Sigmoid colon (tissue), 4 donors: ENCODE results near the gene ESYT1.

Experiments
- EP300 ChIP-seq, 4 donors: sonication (generic); formaldehyde crosslinking; IDR thresholded peaks; one replicate each; pipeline ENCODE4 v1.6.1; 2017; ENCODE audit warnings: antibody characterized with exemption in 4 of 4
- POLR2A ChIP-seq, 2 donors: fragments of 450-650 bp; IDR thresholded peaks; one replicate each; pipeline ENCODE4 v1.6.1; 2016; ENCODE audit warnings: antibody characterized with exemption in 2 of 2, mild to moderate bottlenecking in 2 of 2, moderate library complexity in 2 of 2
- POLR2AphosphoS5 ChIP-seq, 4 donors: sonication (generic); formaldehyde crosslinking; IDR thresholded peaks; one replicate each; pipeline ENCODE4 v1.6.1; 2017; ENCODE audit warnings: antibody characterized with exemption in 4 of 4
- TF ChIP-seq, protein P1 (sequence below), 4 experiments: fragments of 450-650 bp in 3 of 4; fragments of 200-600 bp in 1 of 4; IDR thresholded peaks; one replicate each; pipeline ENCODE4 v1.5.1; 2016 to 2019; ENCODE audit warnings: antibody characterized with exemption in 4 of 4, mild to moderate bottlenecking in 3 of 4, moderate library complexity in 2 of 4

DNA sequence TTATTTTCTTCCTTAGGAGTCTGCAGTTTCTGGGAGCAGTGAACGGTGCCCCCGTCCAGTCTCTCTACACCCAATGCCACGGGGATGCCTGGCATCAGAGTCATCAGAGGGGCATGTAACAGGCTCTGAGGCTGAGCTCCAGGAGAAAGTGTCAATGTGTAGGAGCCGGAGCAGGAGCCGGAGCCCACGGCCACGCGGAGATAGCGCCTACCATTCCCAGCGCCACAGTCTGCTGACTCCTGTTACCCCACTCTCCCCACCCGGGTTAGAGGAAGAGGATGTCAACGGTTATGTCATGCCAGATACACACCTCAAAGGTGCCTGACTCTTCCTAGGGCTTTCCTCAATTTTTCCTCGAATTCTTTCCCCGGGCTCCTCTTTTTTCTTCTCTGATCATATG lies 27.0 kb upstream of the ESYT1 start:
- TF ChIP-seq, protein P1, sequence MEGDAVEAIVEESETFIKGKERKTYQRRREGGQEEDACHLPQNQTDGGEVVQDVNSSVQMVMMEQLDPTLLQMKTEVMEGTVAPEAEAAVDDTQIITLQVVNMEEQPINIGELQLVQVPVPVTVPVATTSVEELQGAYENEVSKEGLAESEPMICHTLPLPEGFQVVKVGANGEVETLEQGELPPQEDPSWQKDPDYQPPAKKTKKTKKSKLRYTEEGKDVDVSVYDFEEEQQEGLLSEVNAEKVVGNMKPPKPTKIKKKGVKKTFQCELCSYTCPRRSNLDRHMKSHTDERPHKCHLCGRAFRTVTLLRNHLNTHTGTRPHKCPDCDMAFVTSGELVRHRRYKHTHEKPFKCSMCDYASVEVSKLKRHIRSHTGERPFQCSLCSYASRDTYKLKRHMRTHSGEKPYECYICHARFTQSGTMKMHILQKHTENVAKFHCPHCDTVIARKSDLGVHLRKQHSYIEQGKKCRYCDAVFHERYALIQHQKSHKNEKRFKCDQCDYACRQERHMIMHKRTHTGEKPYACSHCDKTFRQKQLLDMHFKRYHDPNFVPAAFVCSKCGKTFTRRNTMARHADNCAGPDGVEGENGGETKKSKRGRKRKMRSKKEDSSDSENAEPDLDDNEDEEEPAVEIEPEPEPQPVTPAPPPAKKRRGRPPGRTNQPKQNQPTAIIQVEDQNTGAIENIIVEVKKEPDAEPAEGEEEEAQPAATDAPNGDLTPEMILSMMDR (IDR thresholded peaks at IDR 0.05), result no peak
- TF ChIP-seq POLR2AphosphoS5 (IDR thresholded peaks at IDR 0.05), result no peak
- TF ChIP-seq POLR2A (IDR thresholded peaks at IDR 0.05), result no peak
- TF ChIP-seq EP300 (IDR thresholded peaks at IDR 0.05), result no peak
